ENCODE measurements around the gene TBCC. TPM values are rescaled to one million over a fixed set of nuclear protein-coding genes. Genes with fewer than 3 reads are reported as not detected.

Gene TBCC
- total and polyA plus RNA-seq, 11 donors: 10.4 to 21.7 (median 16.9) TPM

GRCh38 chr6:42771741-42772100 lies 25.8 kb upstream of the TBCC start:
- H3K4me3 ChIP-seq: peak overlapping the region in 4 of 12 donors; percentile 35 to 49 (median 44)
- no peak for DNase-seq
- H3K27ac ChIP-seq: peak overlapping the region in 1 of 12 donors; percentile 90
- TF ChIP-seq, protein P1, sequence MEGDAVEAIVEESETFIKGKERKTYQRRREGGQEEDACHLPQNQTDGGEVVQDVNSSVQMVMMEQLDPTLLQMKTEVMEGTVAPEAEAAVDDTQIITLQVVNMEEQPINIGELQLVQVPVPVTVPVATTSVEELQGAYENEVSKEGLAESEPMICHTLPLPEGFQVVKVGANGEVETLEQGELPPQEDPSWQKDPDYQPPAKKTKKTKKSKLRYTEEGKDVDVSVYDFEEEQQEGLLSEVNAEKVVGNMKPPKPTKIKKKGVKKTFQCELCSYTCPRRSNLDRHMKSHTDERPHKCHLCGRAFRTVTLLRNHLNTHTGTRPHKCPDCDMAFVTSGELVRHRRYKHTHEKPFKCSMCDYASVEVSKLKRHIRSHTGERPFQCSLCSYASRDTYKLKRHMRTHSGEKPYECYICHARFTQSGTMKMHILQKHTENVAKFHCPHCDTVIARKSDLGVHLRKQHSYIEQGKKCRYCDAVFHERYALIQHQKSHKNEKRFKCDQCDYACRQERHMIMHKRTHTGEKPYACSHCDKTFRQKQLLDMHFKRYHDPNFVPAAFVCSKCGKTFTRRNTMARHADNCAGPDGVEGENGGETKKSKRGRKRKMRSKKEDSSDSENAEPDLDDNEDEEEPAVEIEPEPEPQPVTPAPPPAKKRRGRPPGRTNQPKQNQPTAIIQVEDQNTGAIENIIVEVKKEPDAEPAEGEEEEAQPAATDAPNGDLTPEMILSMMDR (IDR thresholded peaks at IDR 0.05): no peak
- TF ChIP-seq POLR2A (IDR thresholded peaks at IDR 0.05): no peak
- H3K27me3 ChIP-seq: no peaks in the 10 kb centered on the region
- intact Hi-C loops (cut with DNase I): no loop called here
- H3K9me3 ChIP-seq: no peaks in the 10 kb centered on the region
- no peak for ATAC-seq
- WGBS, 4 donors: 73 to 83% (median 76%) methylated on average over 3 of the region's 3 CpGs
- H3K4me1 ChIP-seq: peaks cover 0 to 58% (median 0%) of the 10 kb centered on the region in 12 donors
- H3K36me3 ChIP-seq: no peaks in the 10 kb centered on the region

- Histone ChIP-seq H3K9me3 (no peaks in the 10 kb centered on the region), H3K4me3 (no peak overlapping the region), H3K36me3 (peaks cover 0 to 6% (median 0%) of the 10 kb centered on the region in 9 donors), H3K27me3 (no peaks in the 10 kb centered on the region), H3K27ac (no peak overlapping the region), H3K4me1 (peaks cover 0 to 46% (median 0%) of the 10 kb centered on the region in 12 donors)
- DNase-seq (no peak), ATAC-seq (no peak)
- intact Hi-C loops (cut with DNase I): no loop called here
- TF ChIP-seq POLR2A (IDR thresholded peaks at IDR 0.05): no peak
- TF ChIP-seq, protein P1 (IDR thresholded peaks at IDR 0.05): no peak
- WGBS, 4 donors: 88 to 96% (median 93%) methylated on average over 2 of the region's 2 CpGs
Measured at GRCh38 chr6:42769836-42770235, 23.9 kb upstream of the TBCC start.

- Histone ChIP-seq H3K4me3 (no peak overlapping the region), H3K36me3 (peaks cover 0 to 6% (median 0%) of the 10 kb centered on the region in 9 donors), H3K9me3 (no peaks in the 10 kb centered on the region), H3K27me3 (no peaks in the 10 kb centered on the region), H3K4me1 (peaks cover 0 to 38% (median 0%) of the 10 kb centered on the region in 12 donors), H3K27ac (no peak overlapping the region)
- TF ChIP-seq POLR2A (IDR thresholded peaks at IDR 0.05): no peak
- ATAC-seq (no peak), DNase-seq (no peak)
- intact Hi-C loops (cut with DNase I): no loop called here
- WGBS, 4 donors: 96 to 100% (median 98%) methylated on average over 3 to 4 of the region's 4 CpGs
Measured at GRCh38 chr6:42769051-42769450, 23.1 kb upstream of the TBCC start.

GRCh38 chr6:42766163-42766670 lies 20.3 kb upstream of the TBCC start:
- DNase-seq: no peak
- H3K27ac ChIP-seq: no peak overlapping the region
- WGBS, 4 donors: 95 to 99% (median 98%) methylated on average over 5 of the region's 5 CpGs

More at GRCh38 chr6:42766163-42766670, 20.3 kb upstream of the TBCC start:
- no peaks in the 10 kb centered on the region for H3K27me3 ChIP-seq
- H3K4me3 ChIP-seq: no peak overlapping the region
- H3K4me1 ChIP-seq: peaks cover 0 to 14% (median 0%) of the 10 kb centered on the region in 12 donors
- TF ChIP-seq, protein P1 (IDR thresholded peaks at IDR 0.05): no peak
- no peak for TF ChIP-seq POLR2A (IDR thresholded peaks at IDR 0.05)
- intact Hi-C loops (cut with DNase I): no loop called here
- no peaks in the 10 kb centered on the region for H3K9me3 ChIP-seq
- no peak for ATAC-seq
- H3K36me3 ChIP-seq: peaks cover 0 to 6% (median 0%) of the 10 kb centered on the region in 9 donors

All from heart left ventricle (tissue), 16 donors.